ENCODE measurements around the gene JSRP1.

- no peak for TF ChIP-seq TAF1 (IDR thresholded peaks at IDR 0.05; ENCODE audit: borderline replicate concordance, low read depth, low read length)
- peak; percentile 44; the same call in 1 of the 2 replicates for TF ChIP-seq POLR2AphosphoS5 (IDR thresholded peaks at IDR 0.05; ENCODE audit: low read depth, low read length)
Measured at GRCh38 chr19:2278459-2279158, 22.4 kb upstream of the JSRP1 start.
